Fibroblast of lung (primary cell): ENCODE data around the gene GDF11.

Experiments used
- EZH2 ChIP-seq: IDR thresholded peaks from 2 replicates; pipeline ENCODE4 v1.5.1; 2012; ENCODE audit warnings: low read length, control low read depth, mild to moderate bottlenecking; ENCODE audit errors: missing control alignments
- TF ChIP-seq, protein P1 (sequence below), 2 donors: IDR thresholded peaks in 1 of 2; conservative IDR thresholded peaks in 1 of 2; 1 replicate in 1 of 2; 2 replicates in 1 of 2; pipeline ENCODE4 v1.5.1; 2011 to 2012; ENCODE audit warnings: low read length in 2 of 2, control low read depth in 1 of 2, inconsistent platforms in 1 of 2, low read depth in 1 of 2, mild to moderate bottlenecking in 1 of 2

DNA sequence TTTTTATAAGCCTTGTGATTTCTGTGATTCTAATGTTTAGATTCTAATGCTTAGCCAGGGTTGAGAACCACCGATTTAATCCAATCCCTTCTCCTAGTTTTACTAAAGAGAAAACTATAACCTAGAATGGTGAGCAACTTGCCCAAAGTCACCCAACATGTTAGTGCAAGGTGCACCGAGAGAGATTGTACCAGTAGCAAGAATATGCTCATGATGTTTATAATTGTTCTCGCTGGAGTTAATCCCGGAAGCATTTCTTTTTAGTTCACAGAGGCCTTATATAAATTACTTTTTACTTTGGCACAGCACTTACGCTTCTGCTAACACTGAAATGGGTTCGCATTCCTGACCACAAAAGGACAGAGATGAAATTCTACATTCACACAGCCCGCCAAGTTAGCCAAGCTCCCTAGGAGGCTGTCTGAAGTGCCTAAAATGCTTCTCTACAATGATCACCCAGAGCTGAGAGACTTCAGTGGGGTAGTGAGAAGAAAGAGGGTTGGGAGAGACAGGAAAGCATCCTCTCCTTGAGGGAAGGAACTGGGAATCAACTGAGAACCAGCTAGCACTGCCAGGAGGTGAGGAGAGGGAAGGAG, 27.7 kb upstream of the GDF11 start:
- TF ChIP-seq, protein P1, sequence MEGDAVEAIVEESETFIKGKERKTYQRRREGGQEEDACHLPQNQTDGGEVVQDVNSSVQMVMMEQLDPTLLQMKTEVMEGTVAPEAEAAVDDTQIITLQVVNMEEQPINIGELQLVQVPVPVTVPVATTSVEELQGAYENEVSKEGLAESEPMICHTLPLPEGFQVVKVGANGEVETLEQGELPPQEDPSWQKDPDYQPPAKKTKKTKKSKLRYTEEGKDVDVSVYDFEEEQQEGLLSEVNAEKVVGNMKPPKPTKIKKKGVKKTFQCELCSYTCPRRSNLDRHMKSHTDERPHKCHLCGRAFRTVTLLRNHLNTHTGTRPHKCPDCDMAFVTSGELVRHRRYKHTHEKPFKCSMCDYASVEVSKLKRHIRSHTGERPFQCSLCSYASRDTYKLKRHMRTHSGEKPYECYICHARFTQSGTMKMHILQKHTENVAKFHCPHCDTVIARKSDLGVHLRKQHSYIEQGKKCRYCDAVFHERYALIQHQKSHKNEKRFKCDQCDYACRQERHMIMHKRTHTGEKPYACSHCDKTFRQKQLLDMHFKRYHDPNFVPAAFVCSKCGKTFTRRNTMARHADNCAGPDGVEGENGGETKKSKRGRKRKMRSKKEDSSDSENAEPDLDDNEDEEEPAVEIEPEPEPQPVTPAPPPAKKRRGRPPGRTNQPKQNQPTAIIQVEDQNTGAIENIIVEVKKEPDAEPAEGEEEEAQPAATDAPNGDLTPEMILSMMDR (conservative IDR thresholded peaks at IDR 0.05 in 1 of 2, IDR thresholded peaks at IDR 0.05 in 1 of 2; ENCODE audit: low read depth in 1 of 2, low read length in 2 of 2), result no peak
- TF ChIP-seq EZH2, result no peak
